HG02870 (cell line): ENCODE results near the gene FAM167B.

ENCODE experiments used
- ATAC-seq: cut with Tn5 transposase; IDR thresholded peaks from one replicate; pipeline ENCODE4 v1.9.1; 2021; ENCODE audit warnings: mild to moderate bottlenecking, moderate library complexity; ENCODE audit not compliant: unreplicated experiment

Gene FAM167B

GRCh38 chr1:32246888-32247273 lies at the start of gene FAM167B:
Gene FAM167B (plus strand): TSS chr1:32247222. CDS start chr1:32247422, 200 bp downstream.
- ATAC-seq, result no peak

- no peak for ATAC-seq
Observed at GRCh38 chr1:32197837-32198236, 49.2 kb upstream of the FAM167B start.

GRCh38 chr1:32198237-32199042 lies 48.6 kb upstream of the FAM167B start:
- ATAC-seq, result no peak

GRCh38 chr1:32199043-32199716 lies 47.8 kb upstream of the FAM167B start:
- no peak for ATAC-seq

- ATAC-seq, result no peak
Observed at GRCh38 chr1:32199717-32200072, 47.3 kb upstream of the FAM167B start.

GRCh38 chr1:32200226-32201010 lies 46.6 kb upstream of the FAM167B start, which contains the start of gene CCDC28B:
Gene CCDC28B (plus strand): TSS chr1:32200595. CDS start chr1:32201936, 1,341 bp downstream.
- ATAC-seq, result no peak

GRCh38 chr1:32201011-32201855 lies 45.8 kb upstream of the FAM167B start:
- ATAC-seq, result no peak

GRCh38 chr1:32204943-32205361 lies 42.1 kb upstream of the FAM167B start:
- no peak for ATAC-seq

- ATAC-seq, result no peak
Observed at GRCh38 chr1:32205401-32206370, 41.3 kb upstream of the FAM167B start, which contains the start of gene IQCC. Gene IQCC (plus strand): TSS chr1:32205671. CDS start chr1:32205682, 11 bp downstream.

GRCh38 chr1:32208469-32208868 lies 38.6 kb upstream of the FAM167B start:
- no peak for ATAC-seq

GRCh38 chr1:32208891-32209328 lies 38.1 kb upstream of the FAM167B start, which contains the start of gene DCDC2B:
Gene DCDC2B (plus strand): TSS chr1:32209089. CDS start chr1:32209094, 5 bp downstream.
- no peak for ATAC-seq

- ATAC-seq, result no peak
Observed at GRCh38 chr1:32215629-32216480, 31.2 kb upstream of the FAM167B start.

- no peak for ATAC-seq
Observed at GRCh38 chr1:32216566-32216965, 30.5 kb upstream of the FAM167B start.

GRCh38 chr1:32219022-32219421 lies 28.0 kb upstream of the FAM167B start:
- ATAC-seq, result no peak

- ATAC-seq, result no peak
Observed at GRCh38 chr1:32220746-32221580, 26.1 kb upstream of the FAM167B start.

GRCh38 chr1:32221581-32221979 lies 25.4 kb upstream of the FAM167B start:
- ATAC-seq, result no peak
